A673 (cell line): ENCODE measurements around the gene MTAP. TPM values are rescaled to one million over a fixed set of nuclear protein-coding genes. Genes with fewer than 3 reads are reported as not detected.

Experiments
- BruUV-seq: library from RNA; stranded (reverse); fragments of 400-500 nt; replicated peaks from 2 replicates; lab custom pipeline; 2021; lab: Mats Ljungman, UMichigan
- CTCF ChIA-PET: fragments of 300-600 bp; sonication (Branson Sonifier 250); formaldehyde crosslinking; loops from one replicate; lab custom pipeline; 2022; ENCODE audit warnings: antibody characterized with exemption; lab: Charles Lee
- POLR2A ChIA-PET: fragments of 300-600 bp; sonication (Branson Sonifier 250); formaldehyde crosslinking; loops from one replicate; lab custom pipeline; 2022; ENCODE audit warnings: antibody characterized with exemption; ENCODE audit not compliant: low non-redundant PET; lab: Charles Lee
- DNase-seq: peaks from one replicate; pipeline ENCODE4 v3.0.0-alpha.2; 2015; ENCODE audit warnings: low spot score
- H3K27ac ChIP-seq: fragments of 200-600 bp; sonication (generic); 2 replicates; pipeline ENCODE4 v1.5.1; 2016; ENCODE audit warnings: mixed run types, low read depth, mild to moderate bottlenecking, mixed read lengths, antibody characterized with exemption, low read length; ENCODE audit not compliant: poor library complexity, severe bottlenecking
- H3K27me3 ChIP-seq: fragments of 200-600 bp; sonication (generic); replicated peaks from 2 replicates; pipeline ENCODE4 v1.6.1; 2017; ENCODE audit warnings: mixed run types, low read depth, mild to moderate bottlenecking, mixed read lengths, antibody characterized with exemption, low read length; ENCODE audit not compliant: insufficient read depth, poor library complexity
- H3K36me3 ChIP-seq: fragments of 200-600 bp; sonication (generic); 2 replicates; pipeline ENCODE4 v1.6.1; 2016; ENCODE audit warnings: mixed run types, mild to moderate bottlenecking, mixed read lengths, antibody characterized with exemption, low read length; ENCODE audit not compliant: insufficient read depth, poor library complexity, severe bottlenecking
- H3K4me1 ChIP-seq: fragments of 200-600 bp; sonication (generic); 2 replicates; pipeline ENCODE4 v1.6.1; 2017; ENCODE audit warnings: mixed run types, mild to moderate bottlenecking, mixed read lengths, antibody characterized with exemption, low read length; ENCODE audit not compliant: insufficient read depth, poor library complexity, severe bottlenecking
- H3K4me3 ChIP-seq: fragments of 200-600 bp; sonication (generic); 2 replicates; pipeline ENCODE4 v1.5.1; 2016; ENCODE audit warnings: low read depth, mixed run types, mild to moderate bottlenecking, mixed read lengths, low read length; ENCODE audit not compliant: poor library complexity, severe bottlenecking
- H3K9me3 ChIP-seq: fragments of 200-600 bp; sonication (generic); 2 replicates; pipeline ENCODE4 v1.6.1; 2016; ENCODE audit warnings: mixed run types, low read depth, mild to moderate bottlenecking, mixed read lengths, antibody characterized with exemption, low read length; ENCODE audit not compliant: poor library complexity, severe bottlenecking
- EZH2 ChIP-seq: fragments of 200-600 bp; sonication (generic); IDR thresholded peaks from 2 replicates; pipeline ENCODE4 v1.6.1; 2017; ENCODE audit warnings: borderline replicate concordance, low read depth, mild to moderate bottlenecking, mixed read lengths, antibody characterized with exemption, low read length; ENCODE audit not compliant: poor library complexity, severe bottlenecking
- intact Hi-C: fragments of 100-400 bp; cut with micrococcal nuclease; formaldehyde crosslinking; loops from one replicate; pipeline ENCODE4 v1.10.0; 2022; ENCODE audit not compliant: unreplicated experiment
- total RNA-seq: library from RNA; stranded (reverse); gene quantifications from 2 replicates; pipeline ENCODE4 v1.2.3, GENCODE V29; 2021
- TF ChIP-seq, protein P1 (sequence below): fragments of 300-800, 200-600 bp; sonication (generic); conservative IDR thresholded peaks from 2 replicates; pipeline ENCODE4 v1.5.1; 2017; ENCODE audit warnings: low read depth, mild to moderate bottlenecking, antibody characterized with exemption, low read length, moderate library complexity, mixed read lengths

The MTAP gene
- total RNA-seq, 1 experiment from 2014 or later, result 39.2 TPM

DNA sequence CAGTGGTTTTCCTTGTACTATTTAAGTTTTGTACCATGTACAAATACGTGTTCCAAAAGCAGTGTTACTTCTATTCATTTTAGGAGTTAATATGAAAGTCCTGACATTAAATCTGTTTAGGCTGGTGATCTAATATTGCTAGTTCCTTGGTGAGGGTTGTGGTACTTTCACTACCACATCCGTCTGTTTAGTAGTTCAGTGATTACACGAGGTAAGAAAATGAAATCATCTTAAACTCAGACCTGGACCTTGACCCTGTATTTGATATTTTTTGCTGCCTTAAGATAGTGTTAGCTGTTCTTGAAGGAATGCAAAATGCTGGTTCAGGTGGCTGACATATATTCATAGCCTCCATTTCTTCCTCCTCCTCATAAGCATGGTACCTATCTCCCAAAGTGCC is 50.3 kb downstream of the MTAP start:
- DNase-seq, result no peak
- no peaks in the 10 kb centered on the region for H3K27me3 ChIP-seq
- H3K4me3 ChIP-seq, result no peak overlapping the region
- TF ChIP-seq, protein P1, sequence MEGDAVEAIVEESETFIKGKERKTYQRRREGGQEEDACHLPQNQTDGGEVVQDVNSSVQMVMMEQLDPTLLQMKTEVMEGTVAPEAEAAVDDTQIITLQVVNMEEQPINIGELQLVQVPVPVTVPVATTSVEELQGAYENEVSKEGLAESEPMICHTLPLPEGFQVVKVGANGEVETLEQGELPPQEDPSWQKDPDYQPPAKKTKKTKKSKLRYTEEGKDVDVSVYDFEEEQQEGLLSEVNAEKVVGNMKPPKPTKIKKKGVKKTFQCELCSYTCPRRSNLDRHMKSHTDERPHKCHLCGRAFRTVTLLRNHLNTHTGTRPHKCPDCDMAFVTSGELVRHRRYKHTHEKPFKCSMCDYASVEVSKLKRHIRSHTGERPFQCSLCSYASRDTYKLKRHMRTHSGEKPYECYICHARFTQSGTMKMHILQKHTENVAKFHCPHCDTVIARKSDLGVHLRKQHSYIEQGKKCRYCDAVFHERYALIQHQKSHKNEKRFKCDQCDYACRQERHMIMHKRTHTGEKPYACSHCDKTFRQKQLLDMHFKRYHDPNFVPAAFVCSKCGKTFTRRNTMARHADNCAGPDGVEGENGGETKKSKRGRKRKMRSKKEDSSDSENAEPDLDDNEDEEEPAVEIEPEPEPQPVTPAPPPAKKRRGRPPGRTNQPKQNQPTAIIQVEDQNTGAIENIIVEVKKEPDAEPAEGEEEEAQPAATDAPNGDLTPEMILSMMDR, result no peak
- no peak for TF ChIP-seq EZH2
- ChIA-PET POLR2A (no interaction called here), CTCF (no interaction called here)
- H3K9me3 ChIP-seq, result no peaks in the 10 kb centered on the region
- no peak overlapping the region for H3K27ac ChIP-seq
- no peaks in the 10 kb centered on the region for H3K4me1 ChIP-seq
- BruUV-seq, result no TSS peak
- H3K36me3 ChIP-seq, result peaks cover 15% of the 10 kb centered on the region
- intact Hi-C loops, result no loop called here

DNA sequence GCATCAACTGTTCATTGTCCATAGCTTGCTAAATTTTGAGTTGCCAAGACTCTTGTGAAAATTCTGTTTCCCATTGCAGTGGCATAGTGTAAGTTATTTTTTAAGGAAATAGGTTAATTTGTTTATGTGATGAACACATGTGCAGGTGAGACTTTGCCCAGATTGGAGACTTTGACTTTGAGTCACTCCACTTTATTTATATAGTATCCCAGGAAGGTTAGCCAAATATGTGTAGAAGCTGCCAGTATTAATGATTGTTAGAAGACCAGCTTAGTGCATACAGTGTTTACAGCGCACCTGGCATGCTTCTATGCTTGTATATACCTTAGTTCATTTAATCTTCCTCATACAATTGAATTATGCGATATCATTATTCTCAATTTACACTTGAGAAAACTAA is 51.0 kb downstream of the MTAP start:
- ChIA-PET CTCF (no interaction called here), POLR2A (no interaction called here)
- Histone ChIP-seq H3K27ac (no peak overlapping the region), H3K27me3 (no peaks in the 10 kb centered on the region), H3K4me3 (no peak overlapping the region), H3K9me3 (no peaks in the 10 kb centered on the region), H3K4me1 (no peaks in the 10 kb centered on the region), H3K36me3 (peaks cover 20% of the 10 kb centered on the region)
- DNase-seq, result no peak
- BruUV-seq, result no TSS peak
- intact Hi-C loops, result no loop called here
- no peak for TF ChIP-seq EZH2
- TF ChIP-seq, protein P1, result no peak

- no peak for DNase-seq
- Histone ChIP-seq H3K4me3 (no peak overlapping the region), H3K27ac (no peak overlapping the region), H3K36me3 (peaks cover 26% of the 10 kb centered on the region), H3K9me3 (no peaks in the 10 kb centered on the region), H3K27me3 (no peaks in the 10 kb centered on the region), H3K4me1 (no peaks in the 10 kb centered on the region)
- CTCF ChIA-PET, result no interaction called here
- no TSS peak for BruUV-seq
- intact Hi-C loops, result no loop called here
- no peak for TF ChIP-seq EZH2
- TF ChIP-seq, protein P1, result no peak
- POLR2A ChIA-PET, result no interaction called here
Observed at GRCh38 chr9:21854119-21854518, 51.7 kb downstream of the MTAP start.
